ENCODE measurements around the gene S100A2.

The S100A2 gene

DNA sequence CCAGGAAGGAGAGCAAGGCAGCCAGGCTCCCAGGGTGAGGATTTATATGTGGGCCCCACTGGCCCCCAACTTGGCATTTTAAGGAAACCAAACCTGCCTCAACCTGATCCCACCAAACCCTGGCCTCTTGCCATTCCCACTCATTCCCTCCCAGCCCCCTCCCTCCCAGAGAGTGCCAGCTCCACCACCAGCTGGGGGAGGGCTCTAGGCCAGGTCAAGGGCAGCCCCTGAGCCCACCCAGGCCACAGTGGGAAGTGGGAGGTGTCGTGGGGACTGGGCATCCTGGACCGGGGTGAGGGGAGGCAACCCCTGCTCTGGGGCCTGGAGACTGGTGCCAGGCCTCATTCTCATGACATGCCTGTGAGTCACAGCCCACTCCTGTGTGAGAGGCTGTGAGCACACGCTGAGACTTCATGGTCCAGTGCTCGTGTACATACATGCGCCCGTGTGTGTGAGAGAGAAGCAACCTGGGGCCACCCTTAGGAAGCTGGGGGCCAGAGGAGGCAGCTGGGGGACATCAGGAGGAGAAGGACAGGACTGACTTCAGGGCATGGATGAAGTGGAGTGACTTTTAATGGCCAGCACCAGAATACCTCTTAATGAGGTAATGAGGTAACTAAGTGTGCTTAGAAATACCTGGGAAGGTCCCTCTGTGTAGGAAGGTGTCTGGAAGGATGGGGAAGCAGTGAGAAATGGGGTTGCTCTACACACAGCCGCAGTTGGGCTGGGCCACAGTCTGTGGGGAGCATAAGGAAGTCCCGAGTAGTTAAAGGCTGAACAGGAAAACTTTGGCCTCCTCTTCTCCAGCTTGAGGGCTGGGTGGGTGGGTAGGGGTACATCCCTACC lies at the start of gene S100A2:
S100A2 (minus strand) TSS at position 316 of the 846 bp plus-strand sequence. CDS start 1,967 bp downstream, outside the sequence.
- Histone ChIP-seq H3K27me3 (ENCODE audit: insufficient read depth, low read length) (no peaks in the 10 kb centered on the region), H3K27ac (ENCODE audit: low read length) (no peak within 1 kb of the TSS), H3K9ac (ENCODE audit: low read depth, low read length) (peak within 1 kb of the TSS; percentile 75; the same call in 1 of the 2 replicates), H3K4me3 (ENCODE audit: low read length) (peak within 1 kb of the TSS; percentile 31; the same call in 1 of the 2 replicates), H3K36me3 (ENCODE audit: insufficient read depth, low read depth, low read length) (no peaks in the 10 kb centered on the region), H3K4me1 (ENCODE audit: insufficient read depth, low read length) (peaks cover 24% of the 10 kb centered on the region), H3K9me3 (ENCODE audit: insufficient read depth, low read depth, low read length) (no peaks in the 10 kb centered on the region)

DNA sequence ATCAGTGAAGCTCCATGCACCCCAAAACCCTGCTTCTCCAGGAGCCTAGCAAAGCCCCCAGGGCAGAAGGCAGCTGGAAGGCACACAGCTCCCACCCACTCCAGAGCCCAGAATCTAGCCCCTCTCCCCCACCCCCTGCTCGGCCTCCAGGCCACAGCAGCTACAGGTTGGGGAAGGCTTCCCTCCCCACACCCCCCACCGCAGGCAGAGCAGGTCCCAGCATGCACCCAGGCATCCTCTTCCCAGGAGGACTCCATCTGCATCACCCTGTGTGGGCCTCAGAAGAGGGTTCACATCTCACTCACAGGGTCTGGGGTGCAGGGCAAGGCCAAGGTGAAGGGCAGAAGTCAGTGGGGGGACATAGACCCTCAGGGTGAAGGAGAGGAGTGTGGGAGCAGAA lies 49.8 kb upstream of the S100A2 start:
- Histone ChIP-seq H3K27me3 (ENCODE audit: insufficient read depth, low read length) (no peaks in the 10 kb centered on the region), H3K27ac (ENCODE audit: low read length) (no peak overlapping the region), H3K36me3 (ENCODE audit: insufficient read depth, low read depth, low read length) (peaks cover 8% of the 10 kb centered on the region), H3K9me3 (ENCODE audit: insufficient read depth, low read depth, low read length) (no peaks in the 10 kb centered on the region), H3K4me1 (ENCODE audit: insufficient read depth, low read length) (peaks cover 10% of the 10 kb centered on the region; the same call in 1 of the 2 replicates), H3K4me3 (ENCODE audit: low read length) (no peak overlapping the region), H3K9ac (ENCODE audit: low read depth, low read length) (no peak overlapping the region)

DNA sequence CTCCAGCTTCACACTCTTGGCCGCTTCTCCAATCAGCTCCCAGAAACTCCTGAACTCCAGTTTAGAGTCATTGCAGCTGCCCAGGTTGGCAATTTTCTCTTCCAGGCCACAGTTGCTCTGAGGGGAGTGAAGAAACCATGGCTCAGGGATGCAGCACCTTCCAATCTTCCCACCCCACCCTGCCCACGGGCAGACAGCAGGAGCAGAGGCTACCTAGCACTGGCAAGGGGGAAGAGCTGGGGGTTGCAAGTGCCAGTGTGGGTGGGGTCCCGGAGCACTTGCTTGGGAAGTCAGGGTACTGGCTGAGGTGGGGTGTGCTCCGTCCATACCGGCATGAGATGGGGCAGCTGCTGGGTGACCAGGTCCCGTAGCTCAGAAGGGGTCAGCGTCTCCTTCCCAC lies 49.3 kb upstream of the S100A2 start:
- Histone ChIP-seq H3K9ac (ENCODE audit: low read depth, low read length) (no peak overlapping the region), H3K36me3 (ENCODE audit: insufficient read depth, low read depth, low read length) (peaks cover 5% of the 10 kb centered on the region; the same call in 1 of the 2 replicates), H3K27ac (ENCODE audit: low read length) (no peak overlapping the region), H3K4me1 (ENCODE audit: insufficient read depth, low read length) (peaks cover 12% of the 10 kb centered on the region), H3K9me3 (ENCODE audit: insufficient read depth, low read depth, low read length) (no peaks in the 10 kb centered on the region), H3K4me3 (ENCODE audit: low read length) (no peak overlapping the region), H3K27me3 (ENCODE audit: insufficient read depth, low read length) (no peaks in the 10 kb centered on the region)

DNA sequence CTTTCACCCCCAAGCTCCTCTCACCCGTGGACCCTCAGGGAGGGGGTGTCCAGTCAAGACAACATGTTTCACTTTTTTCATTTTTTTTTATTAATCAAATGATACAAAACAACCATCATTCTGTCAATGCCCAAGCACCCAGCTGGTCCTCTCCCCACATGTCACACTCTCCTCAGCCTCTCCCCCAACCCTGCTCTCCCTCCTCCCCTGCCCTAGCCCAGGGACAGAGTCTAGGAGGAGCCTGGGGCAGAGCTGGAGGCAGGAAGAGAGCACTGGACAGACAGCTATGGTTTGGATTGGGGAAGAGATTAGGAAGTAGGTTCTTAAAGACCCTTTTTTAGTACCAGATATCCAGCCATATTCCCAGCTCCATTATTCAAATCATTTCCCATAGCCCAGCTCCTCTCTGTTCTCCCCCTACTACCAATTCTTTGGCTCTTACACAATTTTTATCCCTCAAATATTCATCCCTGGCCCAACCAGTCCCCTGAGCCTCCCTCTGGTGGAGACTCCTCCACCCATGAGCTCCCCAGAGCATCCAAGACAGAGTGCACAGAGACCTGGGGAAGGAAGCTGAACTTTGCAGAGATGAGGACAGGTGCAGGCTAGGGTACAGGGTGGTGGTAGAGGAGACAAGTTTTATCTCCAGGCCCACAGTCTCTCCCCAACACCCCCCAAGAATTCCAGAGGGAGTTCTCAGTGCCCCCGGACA lies 48.7 kb upstream of the S100A2 start:
- Histone ChIP-seq H3K36me3 (ENCODE audit: insufficient read depth, low read depth, low read length) (peaks cover 5% of the 10 kb centered on the region; the same call in 1 of the 2 replicates), H3K9me3 (ENCODE audit: insufficient read depth, low read depth, low read length) (no peaks in the 10 kb centered on the region), H3K27ac (ENCODE audit: low read length) (no peak overlapping the region), H3K4me1 (ENCODE audit: insufficient read depth, low read length) (peaks cover 18% of the 10 kb centered on the region), H3K27me3 (ENCODE audit: insufficient read depth, low read length) (no peaks in the 10 kb centered on the region), H3K4me3 (ENCODE audit: low read length) (no peak overlapping the region), H3K9ac (ENCODE audit: low read depth, low read length) (no peak overlapping the region)

DNA sequence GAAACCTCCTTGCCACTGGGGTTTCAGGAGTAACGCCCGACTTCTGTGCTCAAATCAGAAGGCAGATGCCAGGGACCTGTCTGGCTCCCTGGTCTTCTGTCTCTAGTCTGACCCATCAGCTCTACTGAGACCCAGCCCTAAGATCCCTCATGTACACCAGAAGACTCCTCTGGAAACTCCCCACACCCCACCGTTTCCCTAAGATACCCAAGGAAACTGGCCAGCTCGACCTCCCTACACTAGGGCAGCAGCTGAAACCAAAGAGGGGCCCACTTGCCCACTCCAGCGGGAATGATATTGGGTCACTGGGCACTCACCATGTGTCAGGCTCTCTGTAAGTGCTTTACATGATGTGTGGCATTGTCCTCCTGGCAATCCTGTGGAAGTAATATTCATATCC lies 47.8 kb upstream of the S100A2 start:
- no peak overlapping the region for H3K27ac ChIP-seq (ENCODE audit: low read length)
- H3K36me3 ChIP-seq (ENCODE audit: insufficient read depth, low read depth, low read length): 0 out of 2 replicates have a peak, but pooled peaks cover under 1% of the 10 kb centered on the region
- no peak overlapping the region for H3K9ac ChIP-seq (ENCODE audit: low read depth, low read length)
- H3K9me3 ChIP-seq (ENCODE audit: insufficient read depth, low read depth, low read length): no peaks in the 10 kb centered on the region
- no peaks in the 10 kb centered on the region for H3K27me3 ChIP-seq (ENCODE audit: insufficient read depth, low read length)
- 0 out of 2 replicates have a peak overlapping the region, but pooled peaks have one; percentile 53 for H3K4me3 ChIP-seq (ENCODE audit: low read length)
- H3K4me1 ChIP-seq (ENCODE audit: insufficient read depth, low read length): peaks cover 26% of the 10 kb centered on the region

DNA sequence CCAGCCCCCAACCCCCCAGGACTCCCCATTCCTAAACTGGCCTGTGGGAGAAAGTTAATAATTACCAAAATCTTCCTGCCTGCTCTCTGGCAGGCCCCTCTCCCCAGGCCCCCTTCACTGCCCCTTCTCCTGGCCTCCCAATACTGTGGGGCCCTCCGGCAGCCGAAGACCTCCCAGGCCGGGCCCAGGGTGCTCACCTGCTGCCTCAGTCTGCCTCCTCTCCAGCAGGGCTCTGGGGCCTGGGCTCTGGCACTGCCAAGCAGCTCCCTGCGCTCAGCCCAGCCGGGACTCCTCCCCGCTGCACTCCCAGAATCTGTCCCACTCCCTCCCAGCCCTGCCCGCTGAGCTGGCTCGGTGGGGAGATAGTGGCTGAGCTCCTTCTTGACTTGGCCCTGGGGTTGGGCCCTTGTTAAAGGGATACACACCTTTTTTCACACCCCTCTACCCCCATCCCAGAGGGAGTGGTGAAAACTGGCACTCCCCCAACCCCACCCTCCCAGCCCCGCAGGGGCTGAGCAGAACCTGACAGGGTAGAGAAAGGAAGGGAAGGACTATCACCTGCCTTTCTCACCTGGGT lies 47.2 kb upstream of the S100A2 start, which contains the start of gene S100A16:
S100A16 (minus strand) TSS at position 383 of the 577 bp plus-strand sequence. CDS start 4,986 bp downstream, outside the sequence.
- Histone ChIP-seq H3K9me3 (ENCODE audit: insufficient read depth, low read depth, low read length) (no peaks in the 10 kb centered on the region), H3K27ac (ENCODE audit: low read length) (no peak within 1 kb of the TSS), H3K9ac (ENCODE audit: low read depth, low read length) (peak within 1 kb of the TSS; percentile 41; the same call in 1 of the 2 replicates), H3K36me3 (ENCODE audit: insufficient read depth, low read depth, low read length) (no peaks in the 10 kb centered on the region), H3K27me3 (ENCODE audit: insufficient read depth, low read length) (no peaks in the 10 kb centered on the region), H3K4me3 (ENCODE audit: low read length) (peak within 1 kb of the TSS; percentile 53; the same call in 1 of the 2 replicates), H3K4me1 (ENCODE audit: insufficient read depth, low read length) (peaks cover 27% of the 10 kb centered on the region)

DNA sequence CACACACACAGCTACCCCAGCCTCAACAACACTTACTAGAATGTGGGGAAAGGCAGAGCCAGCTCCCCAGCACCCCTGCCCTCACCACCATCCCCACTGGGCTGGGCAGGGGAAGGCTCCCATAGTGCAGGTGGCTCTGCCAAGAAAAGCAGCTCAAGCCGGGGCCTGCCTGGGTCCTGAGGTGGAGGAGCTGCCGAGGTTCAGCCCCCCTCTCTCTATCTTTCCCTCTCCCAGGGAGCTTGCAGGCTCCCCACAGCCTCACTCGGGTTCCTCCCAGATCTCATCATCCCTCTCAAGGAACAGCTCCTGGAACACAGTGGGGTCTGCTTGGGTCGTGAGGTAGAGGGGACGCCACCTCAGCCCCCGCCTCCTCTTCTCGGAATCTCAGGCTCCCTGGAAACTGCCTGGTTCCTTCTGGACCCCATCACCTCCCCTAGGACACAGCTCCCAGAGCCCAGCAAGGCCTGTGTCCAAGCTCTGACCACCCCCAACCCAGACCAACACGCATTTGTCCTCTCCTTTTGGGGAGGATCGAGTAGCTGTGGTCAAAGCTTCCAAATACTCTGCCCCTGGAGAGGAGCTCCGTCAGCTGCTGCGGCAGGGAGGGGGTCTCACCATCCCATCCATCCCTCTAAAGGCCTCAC lies 46.6 kb upstream of the S100A2 start:
- Histone ChIP-seq H3K27ac (ENCODE audit: low read length) (no peak overlapping the region), H3K4me1 (ENCODE audit: insufficient read depth, low read length) (peaks cover 27% of the 10 kb centered on the region), H3K27me3 (ENCODE audit: insufficient read depth, low read length) (no peaks in the 10 kb centered on the region), H3K9ac (ENCODE audit: low read depth, low read length) (peak overlapping the region; percentile 41; the same call in 1 of the 2 replicates), H3K9me3 (ENCODE audit: insufficient read depth, low read depth, low read length) (no peaks in the 10 kb centered on the region), H3K36me3 (ENCODE audit: insufficient read depth, low read depth, low read length) (no peaks in the 10 kb centered on the region), H3K4me3 (ENCODE audit: low read length) (peak overlapping the region; percentile 53; the same call in 1 of the 2 replicates)

DNA sequence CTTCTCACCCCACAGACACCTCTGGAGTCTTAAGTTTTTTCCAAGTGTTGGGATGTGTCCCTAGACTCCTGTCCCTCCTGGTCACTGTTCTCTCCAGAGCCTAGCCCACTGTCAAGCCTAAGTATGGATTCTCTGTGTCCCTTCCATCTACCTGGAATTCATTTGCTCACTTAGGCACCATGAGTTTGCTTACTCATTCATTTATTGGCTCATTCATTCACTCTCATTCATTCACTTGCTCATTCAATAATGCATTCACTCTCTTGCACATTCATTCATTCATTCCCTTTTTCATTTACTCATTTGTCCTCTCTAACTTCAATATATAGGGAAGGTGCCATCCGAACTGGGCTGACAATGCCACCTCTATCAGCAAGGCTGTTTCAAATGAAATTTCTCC lies 45.7 kb upstream of the S100A2 start:
- Histone ChIP-seq H3K27ac (ENCODE audit: low read length) (no peak overlapping the region), H3K4me3 (ENCODE audit: low read length) (no peak overlapping the region), H3K36me3 (ENCODE audit: insufficient read depth, low read depth, low read length) (no peaks in the 10 kb centered on the region), H3K4me1 (ENCODE audit: insufficient read depth, low read length) (peaks cover 27% of the 10 kb centered on the region), H3K27me3 (ENCODE audit: insufficient read depth, low read length) (no peaks in the 10 kb centered on the region), H3K9me3 (ENCODE audit: insufficient read depth, low read depth, low read length) (no peaks in the 10 kb centered on the region), H3K9ac (ENCODE audit: low read depth, low read length) (no peak overlapping the region)

DNA sequence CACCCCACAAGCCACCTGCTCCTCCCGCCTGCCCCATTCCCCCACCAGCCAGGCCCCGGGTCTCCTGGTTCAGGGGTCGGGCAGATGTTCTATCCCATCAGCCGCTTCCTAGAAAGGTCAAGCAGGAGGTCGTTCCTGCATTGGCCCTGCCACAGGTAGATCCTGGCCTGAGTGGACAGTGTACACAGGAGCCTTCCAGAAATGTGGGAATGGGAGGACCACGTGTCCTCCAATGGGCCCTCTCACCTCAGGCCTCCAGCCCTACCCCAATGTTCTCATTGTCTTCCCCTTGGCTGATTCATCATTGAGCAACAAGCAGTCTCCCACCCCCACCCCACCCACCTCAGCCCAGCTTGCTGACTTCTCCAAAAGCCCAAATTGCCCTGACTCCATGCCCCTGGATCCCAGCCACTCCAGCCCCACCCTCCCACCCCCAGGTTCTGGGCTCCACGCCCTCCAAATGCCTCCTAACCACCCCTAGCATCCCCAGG lies 45.2 kb upstream of the S100A2 start:
- no peak overlapping the region for H3K9ac ChIP-seq (ENCODE audit: low read depth, low read length)
- H3K4me1 ChIP-seq (ENCODE audit: insufficient read depth, low read length): peaks cover 27% of the 10 kb centered on the region
- no peaks in the 10 kb centered on the region for H3K27me3 ChIP-seq (ENCODE audit: insufficient read depth, low read length)
- H3K36me3 ChIP-seq (ENCODE audit: insufficient read depth, low read depth, low read length): no peaks in the 10 kb centered on the region
- H3K4me3 ChIP-seq (ENCODE audit: low read length): no peak overlapping the region
- no peak overlapping the region for H3K27ac ChIP-seq (ENCODE audit: low read length)
- H3K9me3 ChIP-seq (ENCODE audit: insufficient read depth, low read depth, low read length): no peaks in the 10 kb centered on the region

DNA sequence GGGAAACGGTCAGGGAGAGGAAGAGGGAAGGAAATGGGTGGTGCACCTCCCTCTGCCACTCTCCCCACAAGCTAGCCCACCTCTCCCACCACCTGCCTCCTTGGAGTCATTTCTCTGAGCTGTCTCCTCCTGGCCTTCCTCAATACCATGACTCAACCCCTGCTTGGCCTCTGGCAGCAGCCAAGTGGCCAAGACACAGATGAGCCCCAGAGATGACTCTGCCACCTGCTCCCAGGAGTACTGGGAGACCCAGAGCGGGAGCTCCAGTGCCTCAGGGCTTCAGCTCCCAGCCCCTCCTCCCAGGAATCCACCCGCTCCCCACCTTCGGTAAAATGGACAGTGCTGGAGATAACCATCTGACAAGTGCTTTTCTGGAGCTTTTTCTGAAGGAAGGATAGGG lies 44.7 kb upstream of the S100A2 start:
- Histone ChIP-seq H3K4me1 (ENCODE audit: insufficient read depth, low read length) (peaks cover 27% of the 10 kb centered on the region), H3K9me3 (ENCODE audit: insufficient read depth, low read depth, low read length) (no peaks in the 10 kb centered on the region), H3K36me3 (ENCODE audit: insufficient read depth, low read depth, low read length) (no peaks in the 10 kb centered on the region), H3K27me3 (ENCODE audit: insufficient read depth, low read length) (no peaks in the 10 kb centered on the region), H3K27ac (ENCODE audit: low read length) (no peak overlapping the region), H3K4me3 (ENCODE audit: low read length) (no peak overlapping the region), H3K9ac (ENCODE audit: low read depth, low read length) (no peak overlapping the region)

DNA sequence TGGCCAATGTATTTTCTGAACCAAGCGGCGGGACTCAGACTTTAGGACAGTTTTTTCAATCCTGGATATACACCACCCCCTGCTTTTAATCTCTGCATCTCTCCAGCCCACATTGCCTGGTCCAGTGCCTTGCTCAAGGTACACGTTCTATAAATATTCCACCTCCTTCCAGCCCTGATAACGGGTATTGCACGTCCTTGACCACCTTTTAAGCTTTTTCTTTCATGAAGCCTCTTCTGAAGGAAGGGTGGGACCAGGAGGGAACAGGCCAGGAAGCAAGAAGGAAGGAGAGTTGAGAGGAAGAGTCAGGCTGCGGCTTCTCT lies 43.9 kb upstream of the S100A2 start:
- H3K4me3 ChIP-seq (ENCODE audit: low read length): no peak overlapping the region
- H3K36me3 ChIP-seq (ENCODE audit: insufficient read depth, low read depth, low read length): no peaks in the 10 kb centered on the region
- peaks cover 27% of the 10 kb centered on the region for H3K4me1 ChIP-seq (ENCODE audit: insufficient read depth, low read length)
- 0 out of 2 replicates have a peak overlapping the region, but pooled peaks have one; percentile 10 for H3K9ac ChIP-seq (ENCODE audit: low read depth, low read length)
- H3K27ac ChIP-seq (ENCODE audit: low read length): no peak overlapping the region
- H3K9me3 ChIP-seq (ENCODE audit: insufficient read depth, low read depth, low read length): no peaks in the 10 kb centered on the region
- H3K27me3 ChIP-seq (ENCODE audit: insufficient read depth, low read length): no peaks in the 10 kb centered on the region

Measured in iPS-20b (cell line).